NCI-H1436 (cell line): ENCODE results near the gene ATP6V0E2.
"Not testable (repeated sequence)": the region's sequence is repeated elsewhere in the genome, so short reads cannot be mapped to it uniquely, and the experiment has no call there.

Experiments used
- DNase-seq: peaks from one replicate; lab custom pipeline; 2025; lab: John Stamatoyannopoulos, UW

Gene ATP6V0E2

GRCh38 chr7:149879766-149880637 is 6.2 kb downstream of the ATP6V0E2 start:
- no peak for DNase-seq

DNA sequence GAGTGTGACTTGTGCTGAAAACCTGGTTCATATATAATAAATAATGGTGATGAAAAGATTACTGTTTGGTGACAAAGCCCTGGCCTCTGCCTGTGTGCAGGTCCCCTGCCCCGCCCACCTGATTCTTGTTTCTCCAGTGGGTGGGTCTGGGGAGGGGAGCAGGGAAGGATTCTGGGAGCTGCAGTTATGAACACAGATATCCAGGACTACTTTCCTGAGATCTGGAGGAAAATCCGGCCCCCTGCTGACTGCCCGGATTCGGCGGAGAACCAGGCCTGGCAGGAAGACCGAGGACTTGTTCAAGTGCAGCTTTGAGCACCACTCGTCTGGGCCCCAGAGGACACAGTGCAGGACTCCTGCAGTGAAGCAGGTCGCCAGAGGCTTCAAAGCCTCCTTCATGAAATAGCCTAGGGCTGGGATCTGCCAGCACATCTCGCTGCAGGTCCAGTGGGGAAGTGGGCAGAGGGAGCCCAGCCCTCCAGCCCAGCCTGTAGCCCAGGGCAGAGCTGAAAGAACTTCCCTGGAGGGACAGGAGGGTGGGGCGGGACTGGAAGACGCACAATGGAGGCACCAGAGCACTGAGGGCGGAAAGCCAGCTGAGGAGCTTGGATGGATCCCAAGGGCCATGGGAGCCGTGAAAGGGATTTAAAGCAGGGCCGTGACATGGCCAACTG is 7.0 kb downstream of the ATP6V0E2 start:
- no peak for DNase-seq

GRCh38 chr7:149881328-149882247 is 7.8 kb downstream of the ATP6V0E2 start:
- DNase-seq: no peak

- DNase-seq: no peak
Observed at GRCh38 chr7:149882248-149883047, 8.7 kb downstream of the ATP6V0E2 start.

DNA sequence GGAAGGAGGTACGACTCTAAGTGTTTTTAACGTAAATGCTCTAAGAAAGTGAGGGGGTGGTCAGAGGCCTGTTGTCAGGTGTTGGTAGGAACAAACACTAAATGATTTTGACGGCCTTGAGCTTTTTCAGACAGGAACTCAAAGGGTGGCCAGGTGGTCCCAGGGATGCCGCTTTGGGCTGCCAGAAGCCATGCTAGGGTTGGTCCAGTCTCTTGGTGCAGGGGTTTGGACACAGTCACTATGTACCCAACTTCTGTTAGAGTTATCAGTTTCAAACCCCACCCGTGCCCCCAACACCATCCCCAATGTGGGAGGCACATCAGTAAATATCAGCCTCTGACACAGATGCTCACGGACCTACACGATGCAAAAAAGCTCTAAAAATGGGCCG is 9.3 kb downstream of the ATP6V0E2 start:
- DNase-seq: no peak

- peak; percentile 22 for DNase-seq
Observed at GRCh38 chr7:149883452-149883861, 9.7 kb downstream of the ATP6V0E2 start.

DNA sequence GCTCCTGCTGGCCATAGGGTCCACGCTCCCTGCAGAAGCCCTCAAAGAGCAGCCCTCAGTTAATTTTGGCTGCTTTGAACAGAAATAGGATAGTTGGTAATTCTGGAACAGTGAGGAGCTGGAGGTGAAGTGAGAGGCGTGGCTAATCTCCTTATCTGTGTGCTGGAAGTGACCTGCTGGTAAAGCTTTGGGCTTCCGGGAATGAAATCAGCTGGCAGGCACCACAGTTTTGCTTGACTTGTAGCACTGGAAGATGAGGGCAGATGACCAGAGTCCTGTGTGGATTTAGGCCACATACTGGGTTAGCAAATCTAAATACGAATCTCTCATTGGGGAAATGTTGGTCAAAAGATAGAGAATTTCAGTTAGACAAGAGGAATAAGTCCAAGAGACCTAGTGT is 10.2 kb downstream of the ATP6V0E2 start:
- DNase-seq: no peak

DNA sequence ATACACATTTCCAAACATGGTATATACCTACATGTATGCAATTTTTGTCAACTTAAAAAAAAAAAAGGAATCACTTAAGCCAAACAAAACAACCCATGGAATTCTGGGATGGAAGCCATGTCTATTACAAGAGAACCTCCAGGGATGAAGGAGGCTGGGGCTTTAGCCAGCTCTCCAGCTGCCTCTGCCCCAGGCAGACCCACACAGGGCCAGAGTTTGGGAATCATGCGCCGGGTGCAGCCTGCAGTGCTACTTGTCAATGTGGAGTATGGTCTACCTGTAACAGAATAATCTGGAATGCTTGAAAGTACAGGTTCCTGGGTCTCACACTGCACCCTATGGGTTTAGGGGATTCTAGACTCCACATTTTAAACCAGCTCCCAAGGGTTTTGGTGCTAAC is 10.8 kb downstream of the ATP6V0E2 start:
- DNase-seq: no peak

DNA sequence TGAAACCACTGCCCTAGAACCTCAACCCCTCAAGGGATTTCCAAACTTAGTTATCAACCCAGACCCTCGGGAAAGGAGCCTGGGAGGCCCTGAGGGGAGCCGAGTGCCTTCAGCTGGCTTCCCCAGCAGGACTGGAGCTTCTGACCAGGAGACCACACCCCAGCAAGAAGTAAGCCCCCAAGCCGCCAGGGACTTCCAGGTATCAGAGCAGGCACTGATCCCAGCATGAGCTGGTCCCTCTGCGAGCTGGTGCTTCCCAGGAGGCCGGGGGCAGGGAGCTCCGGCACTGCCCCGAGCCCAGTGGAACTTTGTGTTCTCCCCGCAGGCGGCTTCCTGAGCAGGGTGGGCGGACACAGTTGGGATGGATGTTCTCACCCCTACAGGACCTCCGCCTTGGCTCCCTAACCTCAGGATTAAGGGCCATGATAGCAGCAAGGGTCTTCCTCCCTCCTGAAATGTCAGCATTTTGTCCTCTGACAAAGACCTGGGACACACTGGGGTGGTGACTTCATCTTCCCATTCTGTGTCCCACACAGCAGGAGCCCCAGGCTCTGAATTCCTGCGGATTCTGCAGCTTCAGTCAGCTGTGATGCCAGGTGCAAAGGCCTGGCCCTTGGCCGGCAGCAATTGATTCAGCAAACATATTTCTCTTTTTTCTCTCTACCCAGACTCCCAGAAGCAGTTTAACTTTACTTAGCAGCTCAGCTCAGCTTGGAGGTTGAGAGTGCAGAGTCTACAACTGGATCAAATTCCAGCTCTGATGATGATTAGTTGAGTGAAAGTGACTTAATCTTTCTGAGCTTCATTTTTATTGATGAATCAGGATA is 11.6 kb downstream of the ATP6V0E2 start:
- DNase-seq: no peak

DNA sequence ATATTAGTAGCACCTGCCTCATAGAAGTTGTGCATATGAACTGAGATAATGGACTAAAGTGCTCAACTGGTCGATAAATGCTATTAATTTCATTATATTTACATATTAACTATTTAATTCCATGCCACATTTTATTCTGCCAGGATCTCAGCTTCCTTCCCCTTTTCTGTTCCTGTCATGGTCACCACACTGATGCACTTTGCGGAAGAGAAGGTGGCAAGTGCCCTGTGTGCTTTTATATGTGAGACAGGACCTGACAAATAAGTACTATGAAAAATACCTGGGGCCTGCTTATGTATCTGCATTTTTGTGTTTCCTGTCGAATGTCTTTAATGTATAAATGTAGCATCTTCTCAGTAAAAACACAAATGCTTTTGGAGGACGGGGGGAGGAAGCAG is 12.2 kb downstream of the ATP6V0E2 start:
- no peak for DNase-seq

DNA sequence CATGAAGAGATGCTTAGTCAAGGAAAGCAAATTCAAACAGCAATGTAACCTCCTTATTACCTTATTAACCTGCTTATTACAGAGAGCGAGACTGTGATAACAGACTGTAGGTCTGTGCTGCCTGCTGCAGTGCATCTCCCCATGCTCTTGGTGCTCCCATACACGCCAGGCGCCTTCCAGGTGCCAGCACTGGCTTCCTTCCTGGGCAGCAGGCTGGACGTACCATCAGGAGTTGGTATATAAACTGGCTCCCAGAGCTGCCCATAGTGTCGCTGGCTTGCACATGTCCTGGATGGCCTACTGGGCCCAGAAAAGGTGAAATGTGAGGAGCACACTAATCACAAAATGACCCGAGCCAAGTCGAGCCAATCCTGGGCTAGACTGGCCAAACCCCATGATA is 13.5 kb downstream of the ATP6V0E2 start:
- DNase-seq: no peak

GRCh38 chr7:149890715-149891114 is 16.9 kb downstream of the ATP6V0E2 start:
- not testable (repeated sequence) for DNase-seq

DNA sequence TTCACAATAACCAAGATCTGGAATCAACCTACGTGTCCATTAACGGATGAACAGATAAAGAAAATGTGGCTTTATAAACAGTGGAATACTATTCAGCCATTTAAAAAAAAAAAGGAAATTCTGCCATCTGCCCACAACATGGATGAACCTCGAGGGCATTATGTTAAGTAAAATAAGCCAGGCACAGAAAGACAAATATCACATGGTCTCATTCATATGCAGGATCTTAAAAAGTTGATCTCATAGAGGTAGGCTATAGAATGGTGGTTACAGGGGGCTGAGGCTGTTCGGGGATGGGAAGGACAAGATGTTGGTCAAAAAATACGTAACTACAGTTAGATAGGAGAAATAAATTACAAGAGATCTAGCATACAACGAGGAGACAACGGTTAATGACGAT is 21.2 kb downstream of the ATP6V0E2 start:
- DNase-seq: not testable (repeated sequence)

- not testable (repeated sequence) for DNase-seq
Observed at GRCh38 chr7:149907776-149908376, 34.1 kb downstream of the ATP6V0E2 start.

- DNase-seq: not testable (repeated sequence)
Observed at GRCh38 chr7:149910219-149910618, 36.5 kb downstream of the ATP6V0E2 start.

DNA sequence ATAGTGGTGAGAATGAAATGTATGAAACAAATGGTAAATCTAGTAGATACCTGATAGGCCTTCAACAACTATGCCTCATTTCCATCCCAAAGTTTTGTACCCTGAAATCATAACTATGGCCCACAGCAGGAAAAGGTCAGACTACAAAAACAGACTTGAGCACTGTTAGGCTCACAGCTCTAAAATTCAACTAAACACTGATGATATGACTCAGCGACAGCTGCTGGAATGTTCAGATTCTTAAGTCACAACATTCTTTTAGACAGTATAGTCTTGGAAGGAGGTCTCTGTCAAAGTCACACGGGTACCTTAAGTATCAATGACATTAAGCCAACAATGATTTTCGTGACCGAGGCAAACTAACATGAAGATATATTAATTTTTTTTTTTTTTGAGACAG is 38.4 kb downstream of the ATP6V0E2 start:
- DNase-seq: not testable (repeated sequence)

- not testable (repeated sequence) for DNase-seq
Observed at GRCh38 chr7:149926414-149926813, 52.6 kb downstream of the ATP6V0E2 start.
